Kidney capillary endothelial cell (primary cell): ENCODE results near the gene SPATS2.
"Not testable (repeated sequence)": the region's sequence is repeated elsewhere in the genome, so short reads cannot be mapped to it uniquely, and the experiment has no call there.

Source experiments
- DNase-seq: peaks from one replicate; pipeline ENCODE4 v3.0.0-alpha.2; 2018; ENCODE audit warnings: low spot score

SPATS2 gene

GRCh38 chr12:49470986-49471385 is 103.7 kb downstream of the SPATS2 start:
- DNase-seq: no peak

- no peak for DNase-seq
Measured at GRCh38 chr12:49471557-49471956, 104.3 kb downstream of the SPATS2 start.

- DNase-seq: no peak
Measured at GRCh38 chr12:49476091-49476490, 108.8 kb downstream of the SPATS2 start.

- DNase-seq: no peak
Measured at GRCh38 chr12:49478949-49479664, 111.8 kb downstream of the SPATS2 start.

GRCh38 chr12:49482095-49483051 is 115.1 kb downstream of the SPATS2 start:
- DNase-seq: no peak

GRCh38 chr12:49483619-49484018 is 116.4 kb downstream of the SPATS2 start:
- no peak for DNase-seq

GRCh38 chr12:49487605-49488004 is 120.3 kb downstream of the SPATS2 start:
- no peak for DNase-seq

- no peak for DNase-seq
Measured at GRCh38 chr12:49489154-49489553, 121.9 kb downstream of the SPATS2 start.

GRCh38 chr12:49489720-49490119 is 122.5 kb downstream of the SPATS2 start:
- no peak for DNase-seq

GRCh38 chr12:49491823-49492222 is 124.6 kb downstream of the SPATS2 start:
- DNase-seq: no peak

GRCh38 chr12:49493900-49494299 is 126.6 kb downstream of the SPATS2 start:
- DNase-seq: no peak

- DNase-seq: no peak
Measured at GRCh38 chr12:49496417-49497360, 129.4 kb downstream of the SPATS2 start.

GRCh38 chr12:49501895-49502294 is 134.6 kb downstream of the SPATS2 start:
- DNase-seq: no peak

GRCh38 chr12:49502590-49502989 is 135.3 kb downstream of the SPATS2 start:
- no peak for DNase-seq

GRCh38 chr12:49503674-49504180 is 136.5 kb downstream of the SPATS2 start:
- DNase-seq: peak; percentile 98

- no peak for DNase-seq
Measured at GRCh38 chr12:49505672-49506071, 138.4 kb downstream of the SPATS2 start.

- peak; percentile 82 for DNase-seq
Measured at GRCh38 chr12:49507139-49507538, 139.9 kb downstream of the SPATS2 start.

- DNase-seq: not testable (repeated sequence)
Measured at GRCh38 chr12:49509681-49510080, 142.4 kb downstream of the SPATS2 start.

GRCh38 chr12:49511410-49511809 is 144.1 kb downstream of the SPATS2 start:
- no peak for DNase-seq

- no peak for DNase-seq
Measured at GRCh38 chr12:49512546-49512945, 145.3 kb downstream of the SPATS2 start.

GRCh38 chr12:49515266-49515665 is 148.0 kb downstream of the SPATS2 start:
- DNase-seq: peak; percentile 84
